Pulmonary artery endothelial cell (primary cell): ENCODE results near the gene SPATA20. TPM values are rescaled to one million over a fixed set of nuclear protein-coding genes. Genes with fewer than 3 reads are reported as not detected.

Source experiments
- DNase-seq: peaks from one replicate; pipeline ENCODE4 v3.0.0-alpha.2; 2011; ENCODE audit warnings: low read depth, low spot score
- total RNA-seq: library from RNA; depleted of rRNA; stranded (reverse); fragments of >200 nt; gene quantifications from 2 replicates; pipeline ENCODE4 v1.2.3, GENCODE V29; 2014

Gene SPATA20
- total RNA-seq, 1 donor from 2014 or later = 57.8 TPM

DNA sequence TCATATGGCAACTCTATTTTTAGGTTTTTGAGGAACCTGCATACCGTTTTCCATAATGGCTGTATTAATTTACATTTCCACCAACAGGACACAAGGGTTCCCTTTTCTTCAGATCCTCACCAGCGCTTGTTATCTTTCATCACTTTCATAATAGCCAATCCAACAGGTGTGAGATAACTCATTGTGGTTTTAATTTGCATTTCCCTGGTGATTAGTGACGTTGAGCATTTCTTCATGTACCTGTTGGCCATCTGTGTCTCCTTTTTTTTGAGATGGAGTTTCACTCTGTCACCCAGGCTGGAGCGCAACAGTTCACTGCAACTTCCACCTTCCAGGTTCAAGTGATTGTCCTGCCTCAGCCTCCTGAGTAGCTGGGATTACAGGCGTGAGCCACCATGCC is 51.5 kb downstream of the SPATA20 start:
- DNase-seq = no peak

DNA sequence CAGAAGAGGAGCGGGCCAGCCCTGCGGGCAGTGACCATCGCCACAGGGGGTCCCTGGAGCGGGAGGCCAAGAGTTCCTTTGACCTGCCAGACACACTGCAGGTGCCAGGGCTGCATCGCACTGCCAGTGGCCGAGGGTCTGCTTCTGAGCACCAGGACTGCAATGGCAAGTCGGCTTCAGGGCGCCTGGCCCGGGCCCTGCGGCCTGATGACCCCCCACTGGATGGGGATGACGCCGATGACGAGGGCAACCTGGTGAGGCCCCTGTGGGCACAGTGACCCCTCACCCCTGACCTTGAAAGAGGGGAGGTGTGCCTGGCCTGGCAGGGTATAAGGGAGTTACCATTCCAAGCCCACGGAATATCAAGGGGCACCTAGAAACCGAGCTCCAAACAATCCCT is 52.6 kb downstream of the SPATA20 start:
- no peak for DNase-seq

DNA sequence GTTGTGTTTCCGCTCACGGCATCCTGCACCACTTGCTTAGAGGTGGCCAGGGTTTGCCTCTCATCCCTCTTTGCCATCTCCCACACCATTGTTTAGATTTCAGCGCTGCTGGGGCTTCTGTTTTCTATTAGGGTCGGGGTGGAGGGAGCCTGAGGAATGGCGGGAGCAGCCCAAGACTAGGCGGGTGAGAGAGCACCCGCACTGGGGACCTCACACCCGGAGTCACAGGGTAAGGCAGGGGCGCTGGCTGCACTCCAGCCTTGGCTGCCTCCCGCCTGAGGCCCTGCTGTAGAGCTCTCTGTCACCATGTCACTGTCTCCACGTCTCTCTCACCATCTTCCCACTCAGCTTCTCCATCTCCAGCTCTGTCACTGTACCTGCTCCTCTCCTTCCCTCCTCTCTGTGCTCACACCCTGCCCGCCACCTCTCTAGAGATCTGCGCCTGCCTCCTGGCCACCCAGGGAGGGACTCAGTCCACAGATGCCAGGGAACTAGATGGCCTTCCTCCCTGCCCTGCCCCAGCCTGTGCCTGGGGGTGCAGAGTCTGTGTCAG is 54.9 kb downstream of the SPATA20 start:
- DNase-seq = no peak

DNA sequence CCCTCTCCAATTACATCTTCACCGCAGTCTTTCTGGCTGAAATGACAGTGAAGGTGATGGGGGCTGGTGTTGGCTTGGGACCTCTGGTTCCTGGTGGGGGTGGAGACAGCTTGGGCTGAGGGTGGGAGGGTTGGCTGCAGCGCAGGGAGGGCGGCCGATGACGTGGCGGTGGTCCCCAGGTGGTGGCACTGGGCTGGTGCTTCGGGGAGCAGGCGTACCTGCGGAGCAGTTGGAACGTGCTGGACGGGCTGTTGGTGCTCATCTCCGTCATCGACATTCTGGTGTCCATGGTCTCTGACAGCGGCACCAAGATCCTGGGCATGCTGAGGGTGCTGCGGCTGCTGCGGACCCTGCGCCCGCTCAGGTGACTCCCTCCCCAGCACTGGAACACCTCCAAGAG is 55.9 kb downstream of the SPATA20 start:
- DNase-seq = no peak

DNA sequence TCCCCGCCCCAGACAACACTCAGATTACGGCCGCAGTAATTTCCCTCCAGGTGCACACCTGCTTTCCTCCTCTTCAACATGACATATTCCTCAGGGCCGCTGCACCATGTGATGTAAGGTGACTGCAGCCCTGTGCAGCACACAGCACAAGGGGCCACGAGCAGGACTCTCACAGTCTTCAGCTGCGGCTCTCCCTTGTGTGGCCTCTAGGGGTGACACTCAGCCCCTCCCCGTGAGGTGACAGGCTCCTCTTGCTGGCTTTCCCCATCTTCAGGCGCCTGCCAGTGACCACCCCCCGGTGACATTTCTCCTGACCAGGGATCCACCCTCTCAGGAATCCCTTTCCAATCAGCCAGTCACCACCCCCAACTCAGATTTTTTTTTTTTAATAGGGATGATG is 56.4 kb downstream of the SPATA20 start:
- DNase-seq = no peak

DNA sequence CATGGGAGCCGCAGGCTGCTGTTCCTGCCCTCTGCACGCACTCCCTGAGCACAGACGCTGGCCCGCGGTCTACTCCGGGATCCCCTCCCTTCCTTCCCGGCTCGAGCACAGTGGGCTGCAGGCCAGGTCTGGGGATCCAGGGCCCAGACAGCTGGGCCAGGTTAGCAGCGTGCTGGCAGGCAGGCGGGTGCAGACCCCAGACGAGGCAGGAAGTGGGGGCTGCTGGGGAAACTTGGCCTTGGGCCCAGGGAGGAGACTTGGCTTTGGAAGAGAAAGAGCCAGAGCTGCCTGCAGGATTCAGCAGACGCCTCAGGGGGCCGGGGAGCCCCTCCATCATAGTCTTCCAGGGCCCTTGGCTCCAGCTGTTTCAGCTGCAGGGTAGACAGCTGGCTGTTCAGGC is 57.5 kb downstream of the SPATA20 start:
- DNase-seq = peak; percentile 27

DNA sequence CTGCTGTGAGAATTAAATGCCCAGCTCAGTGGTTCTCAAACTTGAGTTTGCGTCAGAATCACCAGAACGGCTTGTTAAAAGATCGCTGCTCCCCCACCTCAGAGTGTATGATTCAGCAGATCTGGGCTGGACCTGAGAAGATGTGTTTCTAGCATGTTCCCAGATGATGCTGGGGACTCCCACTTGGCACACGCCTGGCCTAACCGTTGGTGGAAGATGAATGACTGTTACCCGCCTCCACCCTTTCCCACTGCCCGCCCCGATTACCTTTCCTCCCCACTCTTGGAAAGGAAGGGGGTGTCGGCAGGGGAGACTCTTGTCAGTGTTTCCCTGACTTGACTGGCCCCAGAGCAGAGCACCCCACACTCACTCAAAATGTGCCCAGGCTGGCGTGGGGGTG is 58.5 kb downstream of the SPATA20 start:
- DNase-seq = no peak

Other genes with a start within 250 kb of the SPATA20 start
- 36.6 and 41.8 TPM in 2 replicates for gene XYLT2, start 201.0 kb upstream of the SPATA20 start, total RNA-seq
- 52.2 and 56.8 TPM in 2 replicates for gene MRPL27, start 174.0 kb upstream of the SPATA20 start, total RNA-seq
- 4.6 and 5.5 TPM in 2 replicates for gene EME1, start 173.9 kb upstream of the SPATA20 start, total RNA-seq
- 227 and 285 TPM in 2 replicates for gene LRRC59, start 149.7 kb upstream of the SPATA20 start, total RNA-seq
- gene ACSF2, start 121.0 kb upstream of the SPATA20 start, total RNA-seq = 10.0 and 10.5 TPM in 2 replicates
- gene CHAD, start 78.3 kb upstream of the SPATA20 start, total RNA-seq = not detected in 2 replicates
- 27.0 and 28.2 TPM in 2 replicates for gene RSAD1, start 68.3 kb upstream of the SPATA20 start, total RNA-seq
- gene MYCBPAP, start 38.7 kb upstream of the SPATA20 start, total RNA-seq = 0.46 and 0.92 TPM in 2 replicates
- gene EPN3, start 14.4 kb upstream of the SPATA20 start, total RNA-seq = 0.04 and 0.07 TPM in 2 replicates
- 0.04 TPM in 1 of 2 replicates, not detected in the other for gene CACNA1G, start 13.5 kb downstream of the SPATA20 start, total RNA-seq
- 2.4 and 3.6 TPM in 2 replicates for gene ABCC3, start 87.7 kb downstream of the SPATA20 start, total RNA-seq
- gene ANKRD40, start 160.7 kb downstream of the SPATA20 start, total RNA-seq = 34.2 and 40.7 TPM in 2 replicates
- gene LUC7L3, start 172.4 kb downstream of the SPATA20 start, total RNA-seq = 18.1 and 27.9 TPM in 2 replicates
- gene ANKRD40CL, start 220.3 kb downstream of the SPATA20 start, total RNA-seq = not detected in 2 replicates